ENCODE measurements around the gene TLE1. TPM values are rescaled to one million over a fixed set of nuclear protein-coding genes. Genes with fewer than 3 reads are reported as not detected.
"Not testable (repeated sequence)": the region's sequence is repeated elsewhere in the genome, so short reads cannot be mapped to it uniquely, and the experiment has no call there.

Gene TLE1
- 0.21 TPM in 1 of 2 replicates, not detected in the other for total RNA-seq

- DNase-seq: peak; percentile 90
- peak within 1 kb of the TSS; percentile 61 for H3K27ac Mint-ChIP-seq
- peak within 1 kb of the TSS; percentile 85 for H3K4me3 Mint-ChIP-seq
Measured at GRCh38 chr9:81689343-81690175, at the start of gene TLE1. TSS of gene TLE1 (minus strand) at chr9:81689547. CDS start at chr9:81688240, 1,307 bp downstream.

DNA sequence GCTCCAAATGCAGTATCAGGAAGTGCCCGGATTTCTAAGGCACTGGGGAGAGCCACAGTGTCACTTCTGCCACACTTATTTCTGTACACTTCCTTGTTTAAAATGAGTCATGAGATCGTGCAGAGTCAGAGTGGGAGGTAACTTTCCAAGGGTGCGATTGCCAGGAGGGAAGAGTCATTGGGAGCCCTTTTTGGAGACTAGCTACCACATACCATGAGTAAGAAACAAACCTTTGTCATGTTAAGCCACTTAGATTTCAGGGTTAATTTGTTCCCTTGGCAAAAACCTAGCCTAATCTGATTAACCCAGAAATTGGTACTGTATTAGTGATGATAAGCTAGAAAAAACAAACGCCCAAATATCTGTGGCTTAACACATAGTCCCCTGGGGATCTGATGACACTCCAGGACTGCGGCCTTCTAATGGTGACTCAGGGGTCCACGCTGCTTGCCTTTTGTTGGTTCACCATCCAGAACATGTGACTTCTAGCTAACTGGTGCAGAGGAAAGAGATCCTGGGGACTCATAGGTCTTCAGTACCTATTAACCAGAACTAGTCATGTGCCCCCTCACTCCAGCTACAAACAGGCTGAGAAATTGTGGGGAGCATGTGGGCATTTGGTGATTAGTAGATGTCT, 48.6 kb upstream of the TLE1 start:
- Mint-ChIP-seq H3K36me3 (ENCODE audit: low read depth) (no peaks in the 10 kb centered on the region), H3K27me3 (no peaks in the 10 kb centered on the region), H3K4me3 (no peak overlapping the region), H3K4me1 (no peaks in the 10 kb centered on the region), H3K9me3 (no peaks in the 10 kb centered on the region), H3K27ac (no peak overlapping the region)
- intact Hi-C loops (cut with micrococcal nuclease): no loop called here
- no peak for DNase-seq

More at GRCh38 chr9:81689343-81690175, at the start of gene TLE1:
- peaks cover 23% of the 10 kb centered on the region for H3K27me3 Mint-ChIP-seq
- peaks cover 2% of the 10 kb centered on the region for H3K36me3 Mint-ChIP-seq (ENCODE audit: low read depth)
- peaks cover 4% of the 10 kb centered on the region for H3K9me3 Mint-ChIP-seq
- intact Hi-C loops (cut with micrococcal nuclease): no loop called here
- peaks cover 12% of the 10 kb centered on the region for H3K4me1 Mint-ChIP-seq

GRCh38 chr9:81730498-81730897, 41.2 kb upstream of the TLE1 start:
- H3K4me3 Mint-ChIP-seq; H3K36me3 Mint-ChIP-seq (ENCODE audit: low read depth); H3K9me3 Mint-ChIP-seq; DNase-seq; H3K4me1 Mint-ChIP-seq; H3K27ac Mint-ChIP-seq; intact Hi-C loops (cut with micrococcal nuclease); H3K27me3 Mint-ChIP-seq: not testable (repeated sequence)

DNA sequence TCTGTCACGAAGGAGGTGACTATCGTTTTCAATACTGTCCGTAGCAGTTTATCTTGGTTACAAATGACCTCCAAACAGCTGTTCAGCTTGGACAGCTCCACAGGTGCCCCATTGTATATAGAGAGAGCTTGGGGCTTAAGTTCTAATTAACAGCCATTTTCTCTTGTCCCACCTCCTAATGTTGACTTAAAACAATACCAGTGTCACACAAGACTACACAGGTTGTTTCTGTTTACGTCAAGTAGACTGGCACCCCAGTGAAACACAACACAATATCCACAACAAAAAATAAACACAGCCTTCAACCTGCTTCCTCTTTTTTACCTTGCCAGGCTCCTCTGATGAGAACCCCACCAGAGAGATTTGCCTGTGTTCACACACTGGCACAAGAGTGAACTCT, 39.8 kb upstream of the TLE1 start:
- Mint-ChIP-seq H3K4me1 (no peaks in the 10 kb centered on the region), H3K27me3 (no peaks in the 10 kb centered on the region), H3K4me3 (no peak overlapping the region), H3K27ac (no peak overlapping the region), H3K36me3 (ENCODE audit: low read depth) (no peaks in the 10 kb centered on the region), H3K9me3 (no peaks in the 10 kb centered on the region)
- DNase-seq: no peak
- intact Hi-C loops (cut with micrococcal nuclease): no loop called here

GRCh38 chr9:81724242-81724889, 35.0 kb upstream of the TLE1 start:
- no peaks in the 10 kb centered on the region for H3K4me1 Mint-ChIP-seq
- DNase-seq: no peak
- intact Hi-C loops (cut with micrococcal nuclease): no loop called here
- H3K27me3 Mint-ChIP-seq: no peaks in the 10 kb centered on the region
- H3K36me3 Mint-ChIP-seq (ENCODE audit: low read depth): no peaks in the 10 kb centered on the region
- H3K9me3 Mint-ChIP-seq: no peaks in the 10 kb centered on the region
- no peak overlapping the region for H3K4me3 Mint-ChIP-seq
- H3K27ac Mint-ChIP-seq: no peak overlapping the region

DNA sequence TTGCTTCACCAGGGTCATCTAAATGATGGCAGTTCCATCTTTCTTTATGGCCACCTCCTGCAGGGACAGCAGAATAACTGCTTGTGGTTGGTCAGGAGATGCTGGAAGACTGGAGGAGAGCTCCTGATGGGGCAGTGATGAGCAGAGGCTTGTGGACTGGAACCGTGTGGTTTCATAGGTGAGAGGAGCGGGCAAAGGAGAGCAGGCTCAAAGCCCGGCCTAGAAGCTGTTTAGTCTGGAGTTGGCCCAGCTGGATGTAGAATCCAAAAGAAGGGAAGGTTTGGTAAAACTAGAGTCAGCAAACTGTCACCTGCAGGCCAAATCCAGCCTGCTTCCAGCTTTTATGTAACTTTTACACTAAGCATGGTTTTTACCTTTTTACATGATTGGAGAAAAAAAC, 32.9 kb upstream of the TLE1 start:
- no peaks in the 10 kb centered on the region for H3K27me3 Mint-ChIP-seq
- no peak for DNase-seq
- no peaks in the 10 kb centered on the region for H3K9me3 Mint-ChIP-seq
- H3K27ac Mint-ChIP-seq: no peak overlapping the region
- H3K4me3 Mint-ChIP-seq: no peak overlapping the region
- no peaks in the 10 kb centered on the region for H3K4me1 Mint-ChIP-seq
- no peaks in the 10 kb centered on the region for H3K36me3 Mint-ChIP-seq (ENCODE audit: low read depth)
- intact Hi-C loops (cut with micrococcal nuclease): no loop called here

DNA sequence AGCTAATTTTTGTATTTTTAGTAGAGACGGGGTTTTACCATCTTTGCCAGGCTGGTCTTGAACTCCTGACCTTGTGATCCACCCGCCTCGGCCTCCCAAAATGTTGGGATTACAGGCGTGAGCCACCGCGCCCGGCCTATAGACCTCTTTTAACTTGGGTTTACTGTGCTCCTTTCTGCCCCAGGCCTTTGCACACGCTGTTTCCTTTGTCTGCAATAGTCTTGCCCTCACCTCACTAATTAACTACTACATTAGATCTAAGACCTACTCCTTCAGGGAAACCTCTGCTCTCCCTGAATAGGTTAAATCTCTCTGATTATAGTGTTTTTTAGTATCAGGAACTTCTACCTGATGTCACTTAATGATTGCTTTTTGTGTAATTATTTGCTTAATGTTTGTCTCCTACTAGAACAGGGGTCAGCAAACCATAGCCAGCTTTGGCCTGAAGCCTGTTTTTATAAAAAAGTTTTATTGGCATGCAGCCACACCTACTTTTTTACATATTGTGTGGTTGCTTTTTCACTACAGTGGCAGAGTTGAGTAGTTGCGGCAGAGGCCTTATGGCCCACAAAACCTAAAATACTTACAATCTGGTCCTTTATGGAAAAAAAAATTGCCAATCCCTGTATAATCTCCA, 31.2 kb upstream of the TLE1 start:
- no peaks in the 10 kb centered on the region for H3K9me3 Mint-ChIP-seq
- H3K27me3 Mint-ChIP-seq: no peaks in the 10 kb centered on the region
- no peak overlapping the region for H3K4me3 Mint-ChIP-seq
- H3K27ac Mint-ChIP-seq: no peak overlapping the region
- intact Hi-C loops (cut with micrococcal nuclease): no loop called here
- no peaks in the 10 kb centered on the region for H3K36me3 Mint-ChIP-seq (ENCODE audit: low read depth)
- DNase-seq: no peak
- no peaks in the 10 kb centered on the region for H3K4me1 Mint-ChIP-seq

DNA sequence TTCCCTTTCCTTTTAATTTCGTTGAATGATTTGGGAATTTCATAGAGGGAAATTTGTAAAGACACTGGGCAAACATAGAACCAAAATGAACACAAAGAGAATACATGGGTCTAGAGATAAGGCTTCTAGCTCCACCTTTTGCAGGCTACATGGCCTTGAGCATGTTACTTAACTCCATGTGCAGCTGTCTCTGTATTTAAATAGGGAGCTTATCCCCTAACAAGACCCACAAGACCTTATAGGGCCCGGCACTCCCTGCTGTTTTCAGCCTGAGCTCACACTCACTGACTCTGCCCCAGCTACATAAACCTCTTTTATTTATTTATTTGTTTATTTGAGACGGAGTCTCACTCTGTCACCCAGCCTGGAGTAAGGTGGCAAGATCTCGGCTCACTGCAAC, 30.6 kb upstream of the TLE1 start:
- no peak for DNase-seq
- Mint-ChIP-seq H3K27ac (no peak overlapping the region), H3K4me1 (no peaks in the 10 kb centered on the region), H3K4me3 (no peak overlapping the region), H3K9me3 (no peaks in the 10 kb centered on the region), H3K36me3 (ENCODE audit: low read depth) (no peaks in the 10 kb centered on the region), H3K27me3 (no peaks in the 10 kb centered on the region)
- intact Hi-C loops (cut with micrococcal nuclease): no loop called here

GRCh38 chr9:81718244-81718643, 28.9 kb upstream of the TLE1 start:
- no peaks in the 10 kb centered on the region for H3K36me3 Mint-ChIP-seq (ENCODE audit: low read depth)
- no peaks in the 10 kb centered on the region for H3K4me1 Mint-ChIP-seq
- intact Hi-C loops (cut with micrococcal nuclease): no loop called here
- H3K27me3 Mint-ChIP-seq: no peaks in the 10 kb centered on the region
- no peaks in the 10 kb centered on the region for H3K9me3 Mint-ChIP-seq
- no peak overlapping the region for H3K27ac Mint-ChIP-seq
- H3K4me3 Mint-ChIP-seq: no peak overlapping the region
- no peak for DNase-seq

GRCh38 chr9:81717747-81718077, 28.4 kb upstream of the TLE1 start:
- DNase-seq: no peak
- Mint-ChIP-seq H3K4me1 (no peaks in the 10 kb centered on the region), H3K27me3 (no peaks in the 10 kb centered on the region), H3K27ac (no peak overlapping the region), H3K4me3 (no peak overlapping the region), H3K36me3 (ENCODE audit: low read depth) (no peaks in the 10 kb centered on the region), H3K9me3 (no peaks in the 10 kb centered on the region)
- intact Hi-C loops (cut with micrococcal nuclease): no loop called here

DNA sequence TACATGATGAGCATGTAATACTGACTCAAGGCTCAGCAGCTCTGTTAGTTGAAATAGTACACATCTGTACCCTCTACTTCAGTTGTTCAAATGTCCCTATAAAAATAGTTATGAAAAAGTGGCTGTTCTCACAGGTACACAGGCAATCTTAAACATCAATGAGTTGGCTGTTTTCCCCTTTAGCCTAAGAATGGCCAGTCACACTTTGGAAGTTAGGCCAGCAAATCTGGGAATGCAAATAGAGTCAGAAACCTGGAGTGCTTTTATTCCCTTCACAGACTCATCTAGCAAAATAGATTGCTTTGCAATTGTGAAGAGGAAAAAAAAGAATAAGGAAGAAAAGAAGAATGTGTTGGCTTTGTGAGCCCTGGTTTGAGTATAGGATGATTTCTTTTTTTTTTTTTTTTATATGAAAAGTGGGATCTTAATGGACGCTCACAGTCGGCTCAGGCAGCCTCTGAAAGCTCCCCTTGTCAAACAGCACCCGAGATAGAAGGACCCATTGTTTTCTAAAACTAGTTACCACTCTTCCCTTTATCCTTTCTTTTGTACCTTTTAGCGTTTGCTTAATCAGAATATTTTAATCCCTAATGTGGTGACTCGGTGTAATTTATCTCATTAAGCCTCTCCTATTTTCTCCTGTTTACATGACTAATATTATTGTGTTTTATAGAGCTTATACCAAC, 27.9 kb upstream of the TLE1 start:
- Mint-ChIP-seq H3K4me3 (no peak overlapping the region), H3K27me3 (no peaks in the 10 kb centered on the region), H3K4me1 (no peaks in the 10 kb centered on the region), H3K27ac (no peak overlapping the region), H3K36me3 (ENCODE audit: low read depth) (no peaks in the 10 kb centered on the region), H3K9me3 (no peaks in the 10 kb centered on the region)
- intact Hi-C loops (cut with micrococcal nuclease): no loop called here
- no peak for DNase-seq

DNA sequence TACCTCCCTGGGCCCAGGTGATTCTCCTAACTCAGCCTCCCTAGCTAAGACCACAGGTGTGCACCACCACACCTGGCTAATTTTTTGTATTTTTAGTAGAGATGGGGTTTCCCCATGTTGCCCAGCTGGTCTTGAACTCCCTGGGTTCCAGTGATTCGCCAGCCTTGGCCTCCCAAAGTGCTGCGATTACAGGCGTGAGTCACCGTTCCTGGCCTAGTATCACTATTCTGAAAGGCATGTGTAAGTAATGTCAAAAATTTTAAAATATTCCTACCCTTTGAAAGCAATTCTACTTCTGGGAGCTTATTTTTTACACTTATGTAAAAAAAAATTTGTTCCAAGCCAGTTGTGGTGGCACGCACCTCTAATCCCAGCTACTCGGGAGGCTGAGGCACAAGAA, 27.1 kb upstream of the TLE1 start:
- no peaks in the 10 kb centered on the region for H3K36me3 Mint-ChIP-seq (ENCODE audit: low read depth)
- no peak overlapping the region for H3K27ac Mint-ChIP-seq
- intact Hi-C loops (cut with micrococcal nuclease): no loop called here
- H3K4me1 Mint-ChIP-seq: no peaks in the 10 kb centered on the region
- no peak for DNase-seq
- no peaks in the 10 kb centered on the region for H3K27me3 Mint-ChIP-seq
- H3K9me3 Mint-ChIP-seq: no peaks in the 10 kb centered on the region
- H3K4me3 Mint-ChIP-seq: no peak overlapping the region

GRCh38 chr9:81705578-81705977, 16.2 kb upstream of the TLE1 start:
- Mint-ChIP-seq H3K9me3 (no peaks in the 10 kb centered on the region), H3K27ac (no peak overlapping the region), H3K4me1 (no peaks in the 10 kb centered on the region), H3K27me3 (no peaks in the 10 kb centered on the region), H3K4me3 (no peak overlapping the region), H3K36me3 (ENCODE audit: low read depth) (no peaks in the 10 kb centered on the region)
- intact Hi-C loops (cut with micrococcal nuclease): no loop called here
- DNase-seq: no peak
